Kidney (tissue), 14 donors: ENCODE results near the gene CBY1. TPM values are rescaled to one million over a fixed set of nuclear protein-coding genes. Genes with fewer than 3 reads are reported as not detected.
A peak's percentile ranks its signal among the peaks of the same experiment; 100 is the strongest.

Experiments used
- DNase-seq, 5 donors: peaks; one replicate each; pipeline ENCODE4 v3.0.0-alpha.2; 2013 to 2020
- FAIRE-seq: peaks from 2 replicates; lab custom pipeline; 2012; peaks lifted over from hg19 to GRCh38; lab: Jason Lieb, UNC
- H3K27ac ChIP-seq, 2 donors: one replicate each; pipeline ENCODE4 v1.7.0; 2013; ENCODE audit warnings: low read depth in 2 of 2, low read length in 2 of 2, inconsistent platforms in 1 of 2
- H3K27me3 ChIP-seq: one replicate; pipeline ENCODE4 v1.7.1; 2013; ENCODE audit warnings: low read length, inconsistent platforms; ENCODE audit not compliant: control insufficient read depth, insufficient read depth
- H3K36me3 ChIP-seq, 3 donors: one replicate each; pipeline versions ENCODE4 v1.7.0 to v1.7.1; 2013; ENCODE audit warnings: low read length in 3 of 3, control low read depth in 1 of 3, inconsistent platforms in 1 of 3; ENCODE audit not compliant: insufficient read depth in 3 of 3, control insufficient read depth in 2 of 3
- H3K4me1 ChIP-seq, 3 donors: one replicate each; pipeline versions ENCODE4 v1.7.0 to v1.7.1; 2013; ENCODE audit warnings: low read length in 3 of 3, inconsistent platforms in 1 of 3, low read depth in 1 of 3; ENCODE audit not compliant: control insufficient read depth in 2 of 3, insufficient read depth in 2 of 3
- H3K4me3 ChIP-seq, 3 donors: one replicate each; pipeline versions ENCODE4 v1.7.0 to v1.8.1; 2013; ENCODE audit warnings: low read length in 3 of 3, control low read depth in 1 of 3, inconsistent platforms in 1 of 3
- H3K9ac ChIP-seq, 3 donors: one replicate each; pipeline versions ENCODE4 v1.7.0 to v1.7.1; 2013; ENCODE audit warnings: low read length in 3 of 3, control low read depth in 1 of 3, inconsistent platforms in 1 of 3
- H3K9me3 ChIP-seq, 3 donors: one replicate each; pipeline versions ENCODE4 v1.7.0 to v1.7.1; 2013; ENCODE audit warnings: low read length in 3 of 3, control low read depth in 1 of 3, inconsistent platforms in 1 of 3; ENCODE audit not compliant: control insufficient read depth in 2 of 3, insufficient read depth in 1 of 3
- CTCF ChIP-seq: IDR thresholded peaks from 3 replicates; pipeline ENCODE4 v1.5.1; 2012; ENCODE audit warnings: mild to moderate bottlenecking, moderate library complexity, borderline replicate concordance; ENCODE audit not compliant: insufficient read depth; ENCODE audit errors: extremely low read depth
- intact Hi-C: fragments of 100-400 bp; cut with DNase I; formaldehyde crosslinking; loops from one replicate; pipeline ENCODE4 v1.11.1; 2022
- polyA plus RNA-seq: library from polyadenylated mRNA; stranded (reverse); fragments of 350-450 nt; fragmentation: Illumina TruSeq; extraction: RNeasy Lipid Tissue Mini Kit (QIAGEN cat#74804); gene quantifications from one replicate; pipeline ENCODE4 v1.2.3, GENCODE V29; 2014; ENCODE audit warnings: low read depth, low replicate concordance; ENCODE audit not compliant: insufficient read depth
- total RNA-seq: library from RNA; stranded (reverse); fragmentation: NEBNext Ultra II Directional; extraction: Animal tissue kit (Norgen Biotek cat#: 25700); gene quantifications from one replicate; pipeline ENCODE4 v1.2.1, GENCODE V29; 2021
- donor health status: control.
- donor health status: control.
- donor health status: control.
- donor health status: control.
- donor health status: control.
- donor health status: DM: yes; HTN: yes; CAD: no.
- donor health status: Normal renal cell carcinoma (clear cell type).

Gene CBY1
- total and polyA plus RNA-seq, 2 donors from 2014 or later, result 36.0 to 67.2 TPM

- DNase-seq (no peak), FAIRE-seq (no peak)
- H3K36me3 ChIP-seq, result peaks cover 3 to 37% (median 36%) of the 10 kb centered on the region in 3 donors
- intact Hi-C loops, result no loop called here
- H3K9ac ChIP-seq, result no peak overlapping the region
- no peaks in the 10 kb centered on the region for H3K9me3 ChIP-seq
- H3K27ac ChIP-seq, result no peak overlapping the region
- H3K4me1 ChIP-seq, result peaks cover 0 to 7% (median 5%) of the 10 kb centered on the region in 3 donors
- TF ChIP-seq CTCF, result no peak
- H3K27me3 ChIP-seq, result no peaks in the 10 kb centered on the region
- no peak overlapping the region for H3K4me3 ChIP-seq
Measured at GRCh38 chr22:38685761-38686160, 29.3 kb downstream of the CBY1 start.

- no peak overlapping the region for H3K9ac ChIP-seq
- peaks cover 3 to 27% (median 24%) of the 10 kb centered on the region in 3 donors for H3K36me3 ChIP-seq
- no peak overlapping the region for H3K4me3 ChIP-seq
- no peaks in the 10 kb centered on the region for H3K4me1 ChIP-seq
- no peak for TF ChIP-seq CTCF
- no peaks in the 10 kb centered on the region for H3K27me3 ChIP-seq
- intact Hi-C loops, result no loop called here
- DNase-seq (peak in 1 of 5 donors; percentile 59), FAIRE-seq (no peak)
- no peaks in the 10 kb centered on the region for H3K9me3 ChIP-seq
- H3K27ac ChIP-seq, result no peak overlapping the region
Measured at GRCh38 chr22:38689651-38690050, 33.2 kb downstream of the CBY1 start.

- Histone ChIP-seq H3K9ac (no peak overlapping the region), H3K4me3 (no peak overlapping the region), H3K4me1 (peaks cover 1 to 19% (median 19%) of the 10 kb centered on the region in 3 donors), H3K36me3 (peaks cover 0 to 2% (median under 1%) of the 10 kb centered on the region in 3 donors), H3K27me3 (no peaks in the 10 kb centered on the region), H3K9me3 (no peaks in the 10 kb centered on the region), H3K27ac (no peak overlapping the region)
- intact Hi-C loops, result no loop called here
- no peak for TF ChIP-seq CTCF
- DNase-seq (no peak), FAIRE-seq (no peak)
Measured at GRCh38 chr22:38694049-38694448, 37.6 kb downstream of the CBY1 start.

GRCh38 chr22:38694940-38695339 is 38.5 kb downstream of the CBY1 start:
- intact Hi-C loops, result no loop called here

More at GRCh38 chr22:38694940-38695339, 38.5 kb downstream of the CBY1 start:
- no peak for DNase-seq
- H3K27ac ChIP-seq, result no peak overlapping the region
- H3K9ac ChIP-seq, result no peak overlapping the region
- H3K36me3 ChIP-seq, result no peaks in the 10 kb centered on the region
- peaks cover 3 to 28% (median 27%) of the 10 kb centered on the region in 3 donors for H3K4me1 ChIP-seq
- no peak for TF ChIP-seq CTCF
- no peak for FAIRE-seq
- H3K4me3 ChIP-seq, result no peak overlapping the region
- no peaks in the 10 kb centered on the region for H3K27me3 ChIP-seq
- H3K9me3 ChIP-seq, result no peaks in the 10 kb centered on the region
